Hematopoietic multipotent progenitor cell treated with erythropoietin and hydrocortisone succinate and interleukin-3 and kit ligand, for 4 days (in vitro differentiated cells): ENCODE data around the gene AZIN2.
"Not testable (repeated sequence)": the region's sequence is repeated elsewhere in the genome, so short reads cannot be mapped to it uniquely, and the experiment has no call there.

Experiments
- DNase-seq: peaks from one replicate; pipeline ENCODE4 v3.0.0-alpha.2; 2015

AZIN2 gene

GRCh38 chr1:33080885-33081553 is at the start of gene AZIN2:
AZIN2 (plus strand) TSS chr1:33081153; CDS start chr1:33082250, 1,097 bp downstream.
- DNase-seq, result peak; percentile 98

DNA sequence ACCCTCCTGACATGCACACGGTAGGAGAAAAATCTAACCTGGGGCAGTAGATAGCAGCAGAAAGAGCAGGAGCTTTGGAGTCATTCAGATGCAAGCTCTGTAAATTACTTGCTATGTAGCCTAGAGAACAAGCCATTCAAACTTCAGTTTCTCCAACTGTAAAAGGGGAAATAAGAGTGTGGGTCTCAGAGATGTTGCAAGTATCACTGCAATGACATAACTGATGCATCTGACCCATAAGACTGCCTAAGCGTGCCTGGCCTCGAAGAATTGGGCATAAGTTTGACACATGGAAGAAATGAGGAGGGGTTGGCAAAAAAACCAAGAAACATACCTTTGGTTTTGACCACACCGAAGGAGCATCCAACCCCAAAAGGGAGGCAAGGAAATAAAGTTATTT is 49.4 kb upstream of the AZIN2 start:
- DNase-seq, result peak; percentile 48

- peak; percentile 69 for DNase-seq
Measured at GRCh38 chr1:33032126-33032869, 48.7 kb upstream of the AZIN2 start.

DNA sequence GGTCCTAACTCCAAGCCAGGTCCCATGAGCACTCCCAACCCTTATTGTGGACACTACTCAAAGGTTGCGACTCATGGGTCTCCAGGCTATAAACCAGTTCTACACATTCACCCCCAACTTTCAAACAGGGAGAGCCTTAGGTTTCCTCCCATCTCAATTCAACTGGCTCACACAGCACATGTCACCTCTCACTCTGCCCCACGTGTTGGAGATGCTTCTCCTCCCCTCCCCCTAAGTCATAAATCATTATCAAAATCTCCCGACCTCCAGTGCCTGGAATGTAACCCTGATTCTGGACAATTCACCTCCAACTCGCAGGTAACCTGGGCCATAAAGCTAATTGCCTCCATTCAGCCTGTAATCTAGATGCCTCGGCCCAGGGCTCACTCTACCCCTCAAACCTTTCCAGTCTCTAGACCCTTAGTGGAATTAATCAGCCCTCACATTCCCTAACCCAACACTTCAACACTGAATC is 44.9 kb upstream of the AZIN2 start:
- peak; percentile 65 for DNase-seq

DNA sequence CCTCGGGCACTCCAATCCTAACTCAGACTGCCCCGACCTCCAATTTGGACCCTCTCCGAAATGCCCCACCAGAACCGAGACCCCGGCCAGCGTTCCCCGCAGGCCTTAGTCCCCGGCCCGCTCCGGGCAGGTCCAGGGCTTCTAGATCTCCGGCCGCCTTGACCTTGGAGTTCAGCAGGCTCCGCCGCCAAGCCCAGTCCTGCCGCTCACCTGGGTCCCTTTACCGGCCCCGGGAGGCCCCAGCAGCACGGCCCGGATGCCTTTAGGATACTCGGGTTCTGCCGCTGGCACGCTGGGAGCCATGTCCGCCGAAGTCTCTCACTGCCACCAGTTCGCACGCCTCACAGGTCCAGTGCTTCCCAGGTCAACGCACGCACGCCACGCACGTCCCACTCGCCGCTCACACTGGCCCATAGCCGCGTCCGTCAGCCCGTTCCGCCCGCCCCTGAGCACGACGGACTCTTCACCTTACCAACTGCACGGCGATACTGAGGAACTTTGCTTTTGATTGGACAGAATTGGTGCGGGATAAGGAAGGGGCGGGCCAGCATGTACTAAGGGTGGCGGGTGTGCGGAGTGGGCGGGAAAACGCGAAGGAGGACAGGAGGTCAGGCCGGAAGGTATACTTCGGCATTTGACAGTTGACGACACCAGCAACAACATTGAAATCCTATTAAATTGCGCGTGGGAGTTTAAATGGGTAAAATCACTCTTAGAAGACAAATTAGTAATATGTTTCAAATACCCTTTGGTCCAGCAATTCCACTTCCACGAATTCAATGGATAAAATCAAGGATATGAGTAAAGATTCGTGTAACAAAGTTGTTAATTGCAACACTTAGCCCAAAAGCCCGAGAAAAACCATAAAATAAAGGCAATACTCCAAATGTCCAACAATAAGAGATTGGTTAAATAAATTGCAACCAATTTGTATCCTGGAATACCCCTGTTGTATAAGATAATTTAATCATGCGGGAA is 44.1 kb upstream of the AZIN2 start, which contains the start of gene AK2:
Gene AK2 (minus strand): TSS at position 358 of the 978 bp plus-strand sequence. CDS start 55 bp downstream, at position 303.
- DNase-seq, result peak; percentile 99

- peak; percentile 75 for DNase-seq
Measured at GRCh38 chr1:33039840-33040239, 41.1 kb upstream of the AZIN2 start.

GRCh38 chr1:33041026-33041425 is 39.9 kb upstream of the AZIN2 start:
- no peak for DNase-seq

DNA sequence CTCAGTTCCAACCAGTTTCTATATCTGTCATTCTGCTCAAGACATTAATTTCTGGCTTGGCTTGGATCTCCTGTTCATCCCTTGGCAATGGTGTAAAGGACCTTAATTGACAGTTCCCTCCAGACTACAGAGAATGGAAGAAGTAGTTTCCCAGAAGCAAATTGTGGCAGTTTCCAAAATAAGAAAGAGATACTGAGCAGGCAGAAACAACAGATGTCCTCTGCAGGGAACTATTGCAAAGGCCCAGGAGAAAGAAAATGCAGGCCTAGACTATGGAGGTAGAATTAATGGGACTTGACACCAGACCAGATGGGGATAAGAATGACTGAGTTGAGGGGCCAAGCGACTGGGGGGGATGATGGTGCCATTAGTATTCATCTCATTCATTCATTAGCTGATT is 38.1 kb upstream of the AZIN2 start:
- DNase-seq, result no peak

DNA sequence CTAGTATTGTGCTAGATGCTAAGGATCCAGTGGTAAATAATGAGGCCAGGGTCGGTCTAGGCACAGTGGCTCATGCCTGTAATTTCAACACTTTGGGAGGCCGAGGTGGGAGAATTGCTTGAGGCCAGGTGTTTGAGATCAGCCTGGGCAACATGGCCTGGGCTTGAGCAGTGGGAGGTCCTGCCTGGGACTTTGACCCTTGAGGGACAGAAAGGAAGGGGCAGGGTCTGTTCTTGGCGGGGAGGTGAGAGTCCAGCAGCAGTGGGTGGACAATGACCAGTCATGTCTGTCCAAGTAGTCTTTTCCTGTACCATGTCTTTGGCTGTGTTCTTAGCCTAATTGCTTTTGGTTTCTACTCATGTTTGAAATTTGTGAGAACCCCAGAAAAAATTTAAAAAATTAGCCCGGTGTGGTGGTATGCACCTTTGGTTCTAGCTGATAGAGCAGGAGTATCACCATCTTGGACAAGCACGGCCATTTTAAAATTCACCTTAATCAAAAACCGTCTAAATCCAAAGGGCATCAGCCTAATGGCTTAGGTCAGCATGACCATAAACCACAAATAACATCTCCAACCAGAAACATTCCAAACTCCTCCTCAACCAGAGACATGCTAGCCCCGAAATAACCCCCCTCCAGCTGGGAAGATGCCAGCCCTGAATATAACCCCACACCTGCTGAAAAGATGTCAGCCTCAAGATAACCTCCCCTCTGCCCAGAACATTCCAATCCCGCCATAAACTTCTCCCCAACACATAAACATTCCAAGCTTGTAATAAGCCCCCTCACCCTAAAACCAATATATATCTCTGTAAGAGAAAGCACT is 37.5 kb upstream of the AZIN2 start:
- DNase-seq, result no peak

DNA sequence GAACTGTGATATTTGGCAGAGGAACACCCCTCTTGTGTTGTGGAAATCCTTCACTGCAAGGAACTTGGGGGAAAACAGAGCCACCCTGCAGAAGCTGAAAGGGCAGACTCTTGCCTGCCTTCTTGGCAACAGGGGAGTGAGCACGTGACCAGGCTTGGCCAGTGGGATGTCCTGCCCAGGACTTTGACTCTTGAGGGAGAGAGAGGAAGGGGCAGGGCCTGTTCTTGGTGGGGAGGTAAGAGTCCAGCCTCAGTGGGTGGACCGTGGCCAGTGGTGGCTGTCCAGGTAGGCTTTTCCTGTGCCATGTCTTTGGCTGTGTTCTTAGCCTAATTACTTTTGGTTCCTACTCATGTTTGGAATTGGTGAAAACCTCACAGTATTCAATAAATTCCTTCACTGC is 35.7 kb upstream of the AZIN2 start:
- DNase-seq, result peak; percentile 33

- peak; percentile 82 for DNase-seq
Measured at GRCh38 chr1:33045814-33046213, 35.1 kb upstream of the AZIN2 start.

DNA sequence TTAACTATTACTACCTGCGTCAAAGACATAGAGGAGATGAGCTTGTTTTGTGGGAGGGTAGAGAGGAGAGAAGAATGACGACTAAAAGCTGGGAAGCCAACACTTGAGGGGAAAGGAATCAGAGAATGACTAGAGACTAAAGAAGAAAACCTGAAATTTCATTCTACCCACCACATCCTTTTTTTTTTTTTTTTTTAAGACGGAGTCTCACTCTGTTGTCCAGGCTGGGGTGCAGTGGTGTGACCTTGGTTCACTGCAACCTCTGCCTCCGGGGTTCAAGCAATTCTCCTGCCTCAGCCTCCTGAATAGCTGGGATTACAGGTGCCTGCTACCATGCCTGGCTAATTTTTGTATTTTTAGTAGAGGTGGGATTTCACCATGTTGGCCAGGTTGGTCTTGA is 34.7 kb upstream of the AZIN2 start:
- DNase-seq, result not testable (repeated sequence)

DNA sequence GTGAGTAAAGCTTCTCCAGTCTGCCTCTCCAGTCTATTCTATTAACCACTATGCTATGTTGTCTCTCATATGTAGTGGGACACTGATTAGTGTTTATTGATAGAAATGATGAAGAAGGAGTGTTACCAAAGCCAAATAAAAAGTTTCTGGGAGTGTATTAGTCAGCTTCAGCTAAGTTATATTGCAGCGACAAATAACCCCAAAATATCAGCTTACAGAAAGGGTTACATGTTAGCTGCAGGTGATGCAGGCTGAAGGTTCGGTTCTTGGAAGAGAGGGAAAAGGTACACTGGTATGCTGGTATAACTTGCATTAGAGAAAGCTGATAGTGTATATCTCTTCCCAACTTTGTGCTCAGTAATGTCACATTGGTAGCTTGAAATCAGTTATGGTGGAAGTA is 33.7 kb upstream of the AZIN2 start:
- no peak for DNase-seq

DNA sequence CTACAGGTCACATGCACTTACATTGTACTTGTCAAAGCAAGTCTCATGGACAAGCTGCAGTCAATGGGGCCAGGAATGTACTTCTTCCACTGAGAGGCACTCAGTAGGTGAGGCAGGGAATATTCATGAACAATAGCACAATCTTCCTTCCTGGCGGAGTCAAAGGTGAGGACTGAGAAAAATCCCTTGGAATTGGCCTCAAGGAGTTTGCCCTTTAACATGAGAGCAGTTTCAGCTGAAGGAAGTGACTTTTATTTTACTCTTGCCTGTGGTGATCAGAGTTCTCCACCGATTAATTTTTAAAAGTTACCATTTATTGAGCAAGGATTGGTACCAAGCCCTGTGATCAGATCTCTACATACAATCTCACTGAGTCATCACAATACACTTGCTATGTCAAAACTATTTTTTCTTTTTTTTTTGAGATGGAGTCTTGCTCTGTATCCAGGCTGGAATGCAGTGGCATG is 33.1 kb upstream of the AZIN2 start:
- no peak for DNase-seq

GRCh38 chr1:33048426-33048825 is 32.5 kb upstream of the AZIN2 start:
- no peak for DNase-seq

DNA sequence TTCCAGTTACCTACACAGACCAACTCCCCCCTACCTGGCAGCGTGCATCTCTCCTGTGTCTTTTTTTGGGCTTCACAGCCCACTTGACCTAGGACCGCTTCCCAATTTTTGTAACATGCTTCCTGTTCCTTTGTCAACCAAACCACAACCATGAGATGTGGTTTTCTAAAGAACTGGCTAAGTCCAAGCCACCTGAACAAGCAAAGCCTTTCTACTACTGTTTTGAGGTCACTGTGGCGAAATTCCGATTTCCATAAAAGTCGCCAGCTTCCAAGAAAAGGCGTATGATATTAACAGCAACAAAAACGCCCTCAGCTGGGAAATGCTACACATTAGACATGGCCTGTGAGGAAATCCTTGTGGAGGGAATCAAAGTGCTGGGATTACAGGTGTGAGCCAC is 31.6 kb upstream of the AZIN2 start:
- peak; percentile 35 for DNase-seq

DNA sequence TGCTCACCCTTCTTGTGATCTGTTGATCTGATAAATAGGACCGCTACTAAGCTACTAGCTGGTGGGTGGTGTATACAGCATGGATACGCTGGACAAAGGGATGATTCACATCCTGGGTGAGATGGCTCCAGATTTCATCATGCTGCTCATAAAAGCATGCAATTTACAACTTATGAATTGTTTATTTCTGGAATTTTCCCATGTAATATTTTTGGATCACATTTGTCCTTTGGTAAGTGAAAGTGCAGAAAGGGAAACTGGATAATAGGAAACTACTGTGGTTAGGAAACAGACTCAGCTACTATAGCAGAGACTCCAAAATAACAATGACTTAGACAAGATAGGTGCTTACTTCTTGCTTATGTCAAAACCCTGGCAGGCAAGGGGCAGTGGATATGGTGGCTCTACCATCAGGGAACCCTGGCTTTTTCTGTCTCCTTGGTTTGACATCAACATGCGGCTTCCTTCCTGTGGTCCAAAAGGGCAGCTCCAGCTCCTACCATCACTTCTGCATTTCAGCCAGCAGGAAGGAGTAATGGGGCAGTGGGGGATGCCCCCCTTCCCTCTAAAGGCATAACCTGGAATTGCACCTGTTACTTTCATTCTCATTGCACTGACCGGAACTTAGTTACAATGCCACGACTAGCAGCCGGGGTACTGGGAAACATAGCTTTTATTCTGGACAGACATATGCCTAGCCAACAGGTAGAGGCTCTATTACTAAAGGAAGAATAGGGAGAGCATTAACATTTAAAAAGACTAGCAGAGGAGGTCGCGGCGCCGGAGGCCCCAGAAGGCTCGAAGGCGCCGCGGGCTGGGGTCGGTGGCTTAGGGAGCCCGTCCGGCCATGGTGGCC is 30.5 kb upstream of the AZIN2 start:
- peak; percentile 46 for DNase-seq

- peak; percentile 90 for DNase-seq
Measured at GRCh38 chr1:33055210-33056008, 25.5 kb upstream of the AZIN2 start.

- no peak for DNase-seq
Measured at GRCh38 chr1:33056426-33056825, 24.5 kb upstream of the AZIN2 start.

- no peak for DNase-seq
Measured at GRCh38 chr1:33057095-33057494, 23.9 kb upstream of the AZIN2 start.
